ENCODE results near the gene FAM131C.
A peak's percentile ranks its signal among the peaks of the same experiment; 100 is the strongest.
"Not testable (repeated sequence)": the region's sequence is repeated elsewhere in the genome, so short reads cannot be mapped to it uniquely, and the experiment has no call there.

The FAM131C gene

GRCh38 chr1:16033103-16033632 is 40.3 kb downstream of the FAM131C start:
- DNase-seq (ENCODE audit: low spot score), result not testable (repeated sequence)

- DNase-seq (ENCODE audit: low spot score), result peak; percentile 94
These were observed 40.9 kb downstream of the FAM131C start for GRCh38 chr1:16032388-16033102.

GRCh38 chr1:16031551-16031950 is 41.9 kb downstream of the FAM131C start:
- DNase-seq (ENCODE audit: low spot score), result no peak

- DNase-seq (ENCODE audit: low spot score), result no peak
These were observed 44.2 kb downstream of the FAM131C start for GRCh38 chr1:16029288-16029687.

- not testable (repeated sequence) for DNase-seq (ENCODE audit: low spot score)
These were observed 44.5 kb downstream of the FAM131C start for GRCh38 chr1:16029003-16029268.

GRCh38 chr1:16028237-16029002 is 45.0 kb downstream of the FAM131C start:
- DNase-seq (ENCODE audit: low spot score), result no peak

GRCh38 chr1:16026723-16027484 is 46.5 kb downstream of the FAM131C start:
- peak; percentile 62 for DNase-seq (ENCODE audit: low spot score)

GRCh38 chr1:16026302-16026701 is 47.1 kb downstream of the FAM131C start:
- not testable (repeated sequence) for DNase-seq (ENCODE audit: low spot score)

- no peak for DNase-seq (ENCODE audit: low spot score)
These were observed 50.3 kb downstream of the FAM131C start for GRCh38 chr1:16023050-16023653.

- DNase-seq (ENCODE audit: low spot score), result no peak
These were observed 51.1 kb downstream of the FAM131C start for GRCh38 chr1:16022393-16022792.

- DNase-seq (ENCODE audit: low spot score), result no peak
These were observed 51.8 kb downstream of the FAM131C start, which contains the start of gene CLCNKA for GRCh38 chr1:16021681-16022080. TSS of gene CLCNKA (plus strand) at chr1:16022036. CDS start at chr1:16022620, 584 bp downstream.

- not testable (repeated sequence) for DNase-seq (ENCODE audit: low spot score)
These were observed 52.6 kb downstream of the FAM131C start for GRCh38 chr1:16020878-16021277.

- DNase-seq (ENCODE audit: low spot score), result no peak
These were observed 53.1 kb downstream of the FAM131C start for GRCh38 chr1:16020325-16020724.

- DNase-seq (ENCODE audit: low spot score), result no peak
These were observed 53.7 kb downstream of the FAM131C start for GRCh38 chr1:16019644-16020277.

GRCh38 chr1:16018749-16019643 is 54.5 kb downstream of the FAM131C start:
- DNase-seq (ENCODE audit: low spot score), result no peak

- DNase-seq (ENCODE audit: low spot score), result no peak
These were observed 55.1 kb downstream of the FAM131C start for GRCh38 chr1:16018308-16018707.

GRCh38 chr1:16017461-16018303 is 55.8 kb downstream of the FAM131C start, which contains the start of gene HSPB7:
TSS of gene HSPB7 (minus strand) at chr1:16018043. CDS start at chr1:16017963, 80 bp downstream.
- no peak for DNase-seq (ENCODE audit: low spot score)

GRCh38 chr1:16017076-16017460 is 56.4 kb downstream of the FAM131C start:
- DNase-seq (ENCODE audit: low spot score), result no peak

Measured in HuH-7 (cell line).